GM21619 (cell line): Measurements from ENCODE around the gene HOXC10.

Experiments used
- ATAC-seq: cut with Tn5 transposase; IDR thresholded peaks from one replicate; pipeline ENCODE4 v1.9.1; 2021; ENCODE audit not compliant: unreplicated experiment

HOXC10 gene

DNA sequence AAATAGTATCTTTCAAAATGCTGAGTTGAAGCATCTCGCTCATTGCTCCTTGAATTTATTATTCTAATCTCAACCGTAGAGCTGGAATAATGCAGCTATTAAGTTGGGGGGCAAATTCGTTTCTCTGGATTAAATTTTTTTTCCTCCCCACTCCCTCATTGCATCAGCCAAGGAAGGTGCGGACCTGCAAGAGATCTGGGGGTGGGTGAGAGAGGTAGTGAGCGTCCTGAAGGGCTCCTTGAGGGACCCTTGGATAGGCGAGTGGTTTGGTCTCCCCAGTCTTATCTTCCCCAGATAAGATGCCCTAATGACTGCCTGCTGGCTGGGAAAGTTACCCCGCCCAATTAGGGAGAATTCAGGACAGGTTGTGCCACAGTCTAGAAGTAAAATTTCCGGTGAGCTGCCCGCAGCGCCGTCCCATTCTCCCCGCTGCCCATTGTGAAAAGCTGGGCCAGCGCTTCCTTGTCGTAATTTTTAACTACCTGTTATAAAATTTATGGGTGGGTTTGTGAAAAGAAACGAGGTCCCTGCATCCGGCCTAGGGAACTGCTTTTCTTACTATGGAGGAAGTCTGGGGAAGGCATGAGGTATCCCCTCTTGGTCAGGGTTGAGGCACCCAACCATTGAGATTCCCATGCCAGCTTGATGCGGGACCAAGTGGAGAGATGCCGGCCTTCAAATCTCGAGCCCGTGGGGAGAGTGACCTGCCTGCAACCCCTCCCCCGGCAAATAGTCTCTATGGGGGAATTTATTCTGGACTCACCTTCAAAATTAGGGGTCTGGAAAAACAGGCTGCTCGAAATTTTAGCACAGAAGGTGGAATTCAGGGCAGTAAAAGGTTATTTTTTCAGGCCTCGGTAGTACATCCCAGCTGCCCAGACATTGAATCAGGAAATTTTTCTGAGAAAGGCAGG lies 30.3 kb downstream of the HOXC10 start:
- no peak for ATAC-seq

DNA sequence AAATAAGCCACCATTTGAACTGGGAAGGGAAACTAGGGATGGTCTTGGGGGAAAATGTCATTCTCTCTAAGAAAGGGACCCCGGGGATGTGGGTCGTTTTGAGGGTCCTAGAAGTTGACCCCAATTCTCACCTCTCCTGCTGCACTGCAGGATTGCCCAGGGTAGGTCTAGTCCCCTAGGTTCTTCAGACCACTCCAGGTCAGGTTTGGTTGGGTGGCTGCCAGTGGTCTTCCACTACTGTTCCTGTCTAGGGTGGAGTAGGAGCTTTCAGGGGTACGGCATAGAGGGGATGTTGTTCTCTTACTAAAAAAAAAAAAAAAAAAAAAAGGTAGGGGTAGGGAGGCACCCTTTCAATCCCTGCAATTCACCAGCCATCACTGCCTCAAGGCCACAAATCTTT lies 31.1 kb downstream of the HOXC10 start:
- ATAC-seq = no peak

DNA sequence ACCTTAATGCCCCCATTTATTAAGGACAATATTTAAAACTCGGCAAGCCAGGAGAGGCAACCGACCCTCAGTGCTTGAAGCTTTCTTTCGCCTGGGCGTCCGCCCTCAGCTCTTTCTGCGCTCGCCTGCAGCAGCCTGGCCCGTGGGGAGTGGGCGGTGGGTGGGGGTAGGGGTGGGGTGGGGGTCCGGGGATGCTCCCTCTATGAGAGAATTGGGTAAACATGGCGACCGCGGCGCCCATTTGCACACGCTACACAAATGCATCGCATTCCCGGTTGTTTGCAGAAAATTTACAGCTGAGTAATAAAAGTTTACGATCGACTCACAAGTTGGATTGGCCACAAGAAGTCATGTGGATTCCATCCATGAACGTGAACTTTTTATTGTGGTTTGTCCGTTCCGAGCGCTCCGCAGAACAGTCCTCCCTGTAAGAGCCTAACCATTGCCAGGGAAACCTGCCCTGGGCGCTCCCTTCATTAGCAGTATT lies 31.6 kb downstream of the HOXC10 start:
- no peak for ATAC-seq

DNA sequence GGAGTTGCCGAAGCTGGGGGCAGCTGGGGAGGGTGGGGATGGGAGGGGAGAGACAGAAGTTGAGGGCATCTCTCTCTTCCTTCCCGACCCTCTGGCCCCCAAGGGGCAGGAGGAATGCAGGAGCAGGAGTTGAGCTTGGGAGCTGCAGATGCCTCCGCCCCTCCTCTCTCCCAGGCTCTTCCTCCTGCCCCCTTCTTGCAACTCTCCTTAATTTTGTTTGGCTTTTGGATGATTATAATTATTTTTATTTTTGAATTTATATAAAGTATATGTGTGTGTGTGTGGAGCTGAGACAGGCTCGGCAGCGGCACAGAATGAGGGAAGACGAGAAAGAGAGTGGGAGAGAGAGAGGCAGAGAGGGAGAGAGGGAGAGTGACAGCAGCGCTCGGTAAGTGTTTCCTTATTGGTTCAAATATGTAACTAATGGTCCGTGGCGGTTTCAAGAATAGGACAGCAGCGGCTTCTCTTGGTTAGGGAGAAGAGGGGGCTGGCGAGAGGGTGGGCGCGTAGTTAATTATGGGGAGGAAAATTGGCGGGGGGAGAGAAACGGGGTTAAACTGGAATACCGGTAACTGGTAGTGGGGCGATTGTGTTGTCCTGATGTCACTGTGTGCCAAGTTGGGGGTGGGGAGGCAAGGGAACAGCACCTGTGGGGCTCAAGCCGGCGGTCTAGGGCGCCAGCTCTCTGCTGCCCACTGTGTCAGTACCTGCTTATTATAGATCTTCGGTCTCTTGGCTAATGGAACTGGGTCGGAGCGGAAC lies 32.3 kb downstream of the HOXC10 start:
- ATAC-seq = peak; percentile 19

DNA sequence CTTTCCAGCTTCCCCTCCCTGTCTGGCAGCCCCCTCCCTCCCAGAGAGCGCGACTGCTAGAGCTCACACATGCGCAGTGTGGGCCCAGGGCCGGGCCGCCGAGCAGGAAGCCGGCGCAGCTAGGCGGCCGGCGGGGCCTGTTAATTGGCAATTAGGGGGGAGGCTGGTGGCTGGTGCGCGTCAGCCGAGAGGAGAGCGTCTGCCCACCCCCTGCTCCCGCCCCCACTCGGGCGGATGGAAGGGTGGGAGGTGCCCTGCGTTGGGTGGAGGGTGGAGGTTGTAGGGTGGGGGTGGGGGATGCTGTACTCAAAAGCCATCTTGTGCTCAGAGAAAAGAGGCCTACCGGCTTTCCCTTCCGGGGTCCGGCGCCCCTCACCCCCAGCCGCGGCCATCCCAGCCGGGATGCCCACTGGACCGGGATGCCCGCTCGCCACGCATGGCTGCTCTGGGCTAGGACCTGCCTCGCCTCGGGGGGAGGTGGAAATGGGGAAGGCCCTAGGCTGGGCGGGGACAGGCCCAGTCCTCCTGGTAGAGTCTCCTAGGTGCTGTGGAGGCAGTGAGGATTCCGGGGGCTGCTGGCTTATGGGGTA lies 33.0 kb downstream of the HOXC10 start:
- ATAC-seq = peak; percentile 67

DNA sequence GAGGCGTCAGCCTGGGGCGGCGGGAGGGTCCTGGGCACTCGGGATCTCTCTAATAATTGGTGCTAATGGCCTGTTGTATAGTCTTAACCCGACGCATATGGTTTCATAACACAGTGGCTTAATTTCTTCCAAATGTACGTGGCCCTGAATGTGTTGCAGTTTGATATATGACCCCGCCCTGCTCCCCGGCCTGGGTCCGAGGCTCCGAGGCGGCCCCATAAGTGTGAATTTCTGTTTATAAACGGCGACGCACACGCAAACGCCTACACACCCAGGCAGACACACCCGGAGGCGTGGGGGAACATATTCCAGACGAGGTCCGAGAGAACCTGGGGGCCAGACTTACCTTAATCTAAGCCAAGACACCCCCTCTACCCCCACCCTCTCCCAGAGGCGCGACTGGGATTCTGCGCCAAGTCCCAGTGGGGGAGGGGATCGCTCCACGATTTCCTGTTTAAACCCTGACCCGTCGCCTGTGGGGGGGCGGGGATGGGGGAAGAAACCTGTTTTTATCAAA lies 33.6 kb downstream of the HOXC10 start:
- ATAC-seq = no peak

DNA sequence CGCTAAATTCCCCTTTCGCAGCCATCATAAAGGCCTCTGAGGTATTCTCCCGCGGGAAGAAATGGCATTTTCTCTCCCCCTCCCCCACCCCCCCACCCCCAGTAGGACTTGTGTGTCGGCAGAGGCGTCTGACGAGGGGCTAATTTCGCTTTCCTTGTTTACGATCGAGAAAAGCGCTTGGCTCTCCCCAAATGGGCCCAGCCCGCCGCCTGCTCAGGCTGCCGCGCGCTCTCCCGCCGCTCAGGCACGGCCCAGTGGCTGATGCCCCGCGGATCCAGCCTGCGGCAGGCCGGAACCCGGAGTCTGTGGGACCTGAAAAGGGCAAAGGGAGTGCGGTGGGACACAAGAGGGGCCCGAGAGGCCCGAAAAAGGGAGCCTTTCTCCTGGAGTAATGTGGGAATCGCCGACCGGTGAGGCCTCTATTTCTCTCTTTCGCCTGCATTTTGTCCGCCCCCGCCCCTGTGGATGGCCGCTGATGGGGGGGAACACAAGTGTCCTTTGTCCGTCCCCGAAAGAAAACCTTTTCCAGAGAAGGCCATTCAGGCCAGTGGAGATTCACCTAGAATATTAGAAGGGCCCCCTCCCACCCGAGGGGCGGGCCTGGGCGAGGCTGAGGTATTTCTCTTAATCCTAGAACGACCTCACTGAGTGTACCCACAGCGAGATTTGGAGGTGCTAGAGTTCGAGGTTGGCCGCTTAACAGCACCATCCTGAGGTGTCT lies 34.3 kb downstream of the HOXC10 start:
- ATAC-seq = no peak

DNA sequence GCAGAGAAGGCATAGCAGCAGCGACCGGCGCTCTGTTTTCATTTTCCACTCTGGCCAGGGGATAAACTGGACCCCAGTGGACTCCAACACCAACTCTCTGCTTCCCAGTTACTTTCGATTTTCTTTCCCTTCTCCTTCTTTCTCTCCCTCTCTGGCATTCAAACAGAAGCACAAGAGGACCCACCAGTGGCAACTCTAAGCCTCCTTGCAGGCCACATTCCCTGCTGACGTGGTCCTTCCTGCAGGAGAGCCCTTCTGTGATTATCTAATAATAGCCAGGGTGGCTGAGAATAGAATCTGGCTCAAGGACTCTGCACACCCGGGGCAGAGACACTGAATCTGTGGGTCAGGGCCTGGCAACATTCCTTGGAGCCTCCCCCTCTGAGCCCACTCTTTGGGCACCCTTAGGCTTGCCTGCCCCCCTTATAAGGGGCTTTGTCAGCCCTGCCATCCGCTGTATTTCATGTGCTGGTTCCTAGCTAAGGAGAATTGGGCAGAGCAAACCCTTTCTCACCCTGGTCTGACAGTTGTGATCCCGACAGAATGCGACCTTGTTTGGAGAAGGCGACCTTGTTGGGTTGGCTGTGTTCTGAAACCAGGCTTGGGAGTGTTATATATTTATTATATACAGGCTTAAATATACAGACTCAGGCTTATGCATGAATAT lies 35.1 kb downstream of the HOXC10 start:
- ATAC-seq = no peak

DNA sequence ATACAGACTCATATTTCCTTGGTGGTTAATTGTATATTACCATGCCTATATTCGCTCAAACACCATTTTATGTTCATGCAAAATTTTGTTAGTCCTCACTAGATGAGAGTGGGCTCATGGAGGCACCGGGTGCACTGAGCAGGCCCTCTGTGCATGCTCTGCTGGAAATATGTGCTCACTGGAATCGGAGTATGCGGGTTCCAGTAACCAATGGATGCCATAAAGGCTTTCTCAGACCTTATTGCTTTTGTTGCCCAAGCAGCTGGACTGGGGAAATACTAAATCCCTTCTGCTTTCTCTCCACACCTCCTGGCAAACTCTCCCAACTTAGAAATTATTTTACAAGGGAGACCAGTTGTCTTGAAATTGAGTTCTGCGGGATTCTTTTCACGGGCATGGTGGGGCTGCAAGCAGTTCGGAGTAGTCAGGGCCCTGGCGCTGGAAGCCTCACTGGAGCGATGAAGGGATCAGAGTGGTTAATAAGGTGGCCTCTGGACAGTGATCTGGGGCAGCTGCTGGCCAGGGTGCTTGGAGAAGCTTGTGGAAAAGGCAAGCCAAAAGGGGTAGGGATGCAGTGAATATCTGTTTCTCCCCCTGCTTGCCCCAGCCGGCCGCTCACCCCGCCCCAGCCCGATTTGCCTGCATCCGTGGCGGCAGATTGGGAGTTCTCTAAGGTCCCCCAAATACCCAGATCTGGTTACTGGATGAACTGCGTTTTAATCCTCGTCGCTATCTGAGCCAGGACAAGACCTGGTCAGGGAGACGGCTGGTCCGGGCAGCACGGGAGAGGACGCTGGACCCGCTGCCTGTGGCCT lies 35.9 kb downstream of the HOXC10 start:
- ATAC-seq = no peak

DNA sequence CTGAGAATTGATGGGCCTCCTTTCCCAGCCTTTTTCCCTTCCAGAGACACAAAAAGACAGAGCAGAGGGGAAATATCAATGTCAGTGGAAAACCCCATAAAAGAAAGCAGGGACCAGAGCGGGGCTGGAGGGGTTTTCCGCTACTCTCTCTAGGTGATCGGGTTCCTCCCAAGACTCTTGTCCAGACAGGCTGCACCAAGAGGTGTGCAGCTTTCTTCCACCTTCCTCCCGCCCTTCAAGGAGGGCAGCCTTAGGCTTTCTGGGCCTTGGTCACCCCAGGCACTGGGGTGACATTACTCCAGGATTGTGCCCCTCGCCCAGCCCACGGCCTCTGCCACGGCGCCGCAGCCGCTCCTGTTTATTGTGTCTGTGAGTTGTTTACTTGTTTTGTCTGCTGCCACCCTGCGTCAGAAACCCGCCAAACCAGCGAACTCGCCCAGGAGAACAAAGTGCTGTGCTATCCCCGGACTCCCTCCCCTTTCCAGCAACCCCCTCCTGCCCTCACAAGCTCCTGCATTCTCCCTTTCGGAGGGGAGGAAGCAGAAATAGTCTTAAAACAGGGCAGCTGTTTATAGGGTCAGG lies 36.6 kb downstream of the HOXC10 start:
- ATAC-seq = no peak

DNA sequence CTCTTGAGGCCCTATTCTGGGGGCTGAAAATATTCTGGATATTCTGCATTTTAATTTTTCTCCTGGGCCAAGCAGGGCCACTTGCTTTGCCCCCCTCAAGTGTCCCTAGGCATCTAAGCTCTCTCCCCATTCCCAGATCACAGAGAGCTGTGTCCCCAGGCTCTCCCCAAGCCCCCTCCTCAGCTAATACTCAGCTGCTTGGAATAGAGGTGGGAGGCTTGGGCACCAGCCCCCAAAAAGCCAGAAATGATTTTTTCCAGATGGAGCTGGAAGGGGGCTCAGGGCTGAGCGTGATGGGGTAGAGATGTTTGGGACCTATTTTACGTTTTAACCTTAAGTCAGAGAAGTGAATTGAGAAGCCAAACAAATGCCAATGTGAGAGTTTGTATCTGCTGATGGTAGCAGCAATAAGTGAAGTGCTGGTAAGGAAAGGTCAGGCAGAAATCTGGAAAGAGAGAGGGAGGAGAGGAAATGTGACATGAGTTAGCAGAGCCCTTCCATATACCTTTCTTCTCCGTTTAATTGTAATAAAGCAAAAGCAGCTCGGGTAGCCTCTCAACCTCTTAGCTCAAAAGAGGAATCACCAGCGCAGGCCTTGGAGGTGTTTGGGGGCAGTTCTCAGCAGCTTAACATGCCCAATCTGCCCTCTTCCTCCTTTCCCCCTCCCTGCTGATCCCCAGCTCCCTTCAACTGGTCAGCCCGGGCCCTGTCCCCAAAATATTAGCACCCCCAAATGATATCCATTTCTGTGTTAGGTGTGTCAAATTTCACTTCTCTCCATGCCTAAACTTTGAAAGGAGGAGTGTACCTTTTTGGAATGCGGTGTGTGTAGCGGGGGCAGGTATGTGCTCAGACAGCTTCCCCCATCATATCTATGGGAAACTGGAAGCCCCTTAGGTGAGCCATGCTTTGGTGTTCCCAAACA lies 38.3 kb downstream of the HOXC10 start:
- no peak for ATAC-seq

DNA sequence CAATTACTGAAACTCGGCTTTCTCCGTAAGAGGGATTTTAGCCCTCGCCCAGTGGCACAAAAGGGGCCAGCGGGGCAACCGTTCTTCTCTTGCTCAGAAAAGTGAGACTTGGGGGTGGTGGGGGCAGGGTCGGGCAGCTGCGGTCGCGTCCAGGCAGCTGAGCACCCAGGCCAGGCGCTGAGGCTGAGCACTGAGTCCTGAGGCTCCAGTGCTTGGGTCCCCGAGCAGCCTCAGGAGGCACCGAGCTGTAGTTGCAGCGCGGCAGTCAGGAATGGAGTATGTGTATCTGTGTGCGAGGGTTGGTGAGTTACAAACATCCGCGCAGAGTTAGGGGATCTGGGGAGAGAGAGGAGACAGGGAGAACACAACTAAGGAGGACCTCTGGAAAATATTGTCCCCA lies 39.2 kb downstream of the HOXC10 start:
- ATAC-seq = no peak

DNA sequence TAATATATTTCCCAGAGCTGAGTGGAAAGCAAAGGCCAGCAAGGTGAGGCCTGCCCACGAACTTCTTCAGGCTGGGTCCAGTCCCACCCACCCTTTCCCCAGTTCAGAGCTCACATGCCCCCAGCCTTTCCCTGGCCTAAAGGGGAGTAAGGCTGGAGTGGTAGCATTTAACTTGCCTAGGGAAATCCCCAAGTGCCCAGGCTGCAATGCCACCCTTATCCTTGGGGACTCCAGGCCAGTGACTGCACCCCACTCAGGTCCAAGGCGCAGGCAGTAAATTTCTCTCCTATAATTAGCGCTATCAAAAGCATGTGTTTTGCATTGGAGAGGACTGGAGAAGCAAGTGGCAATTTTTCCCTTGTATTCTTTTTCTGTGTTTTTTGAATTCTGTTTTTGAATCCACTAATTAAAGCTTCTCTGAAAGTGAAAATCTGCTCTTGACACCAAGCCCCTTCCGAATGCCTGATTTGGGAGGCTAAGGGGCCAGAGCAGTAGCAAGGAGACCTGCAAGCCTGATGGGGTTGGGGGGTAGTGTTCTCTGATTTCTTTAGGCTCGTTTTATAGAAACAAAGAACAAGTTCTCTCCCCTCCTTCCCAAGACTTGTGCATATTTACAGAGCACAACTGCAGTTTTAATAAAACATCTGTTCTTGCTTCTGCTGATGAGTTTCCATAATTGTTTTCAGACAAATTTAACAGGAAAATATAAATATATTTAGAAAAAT lies 39.8 kb downstream of the HOXC10 start:
- no peak for ATAC-seq

DNA sequence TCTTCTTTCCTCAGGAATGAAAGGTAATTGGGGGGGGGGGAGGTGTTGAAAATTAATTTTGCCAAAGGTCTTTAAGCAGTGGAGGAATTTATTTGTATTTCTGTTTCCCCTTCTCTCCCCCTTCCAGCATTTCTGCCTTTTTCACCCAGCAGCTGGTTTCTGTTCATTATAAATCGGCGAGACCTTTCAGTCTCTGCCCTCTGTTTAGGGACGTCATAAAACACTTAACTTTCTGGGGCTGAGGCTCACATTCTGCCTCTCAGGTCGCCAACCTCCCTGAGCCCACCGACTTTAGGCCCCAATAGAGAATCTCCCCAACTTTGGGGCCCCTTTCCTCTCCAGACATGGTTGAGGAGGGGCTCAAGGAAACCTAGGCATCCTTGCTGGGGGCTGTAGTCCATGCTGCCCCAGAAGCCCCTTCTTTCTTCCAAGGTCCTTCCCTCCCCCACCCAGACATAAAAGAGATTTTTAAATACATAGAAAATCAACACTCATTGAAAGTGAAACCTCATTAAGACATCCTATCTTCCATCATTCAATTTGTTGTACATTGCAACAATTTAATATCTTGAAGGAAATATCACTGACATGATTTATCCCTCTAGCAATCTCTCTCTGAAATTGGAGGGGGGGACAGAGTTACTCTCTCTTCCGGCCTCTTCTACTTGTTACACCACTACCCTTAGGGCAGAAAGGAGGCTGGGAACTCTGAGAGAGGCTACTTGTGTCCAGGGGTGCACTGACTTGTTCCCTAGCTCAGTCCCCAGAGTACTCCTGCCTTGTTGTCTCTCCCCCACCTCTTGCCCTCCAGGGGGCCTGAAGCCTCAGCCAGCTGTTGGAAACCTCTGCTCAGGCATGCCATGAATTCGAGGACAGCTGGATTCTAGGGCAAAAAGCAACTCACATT lies 40.8 kb downstream of the HOXC10 start:
- ATAC-seq = no peak

DNA sequence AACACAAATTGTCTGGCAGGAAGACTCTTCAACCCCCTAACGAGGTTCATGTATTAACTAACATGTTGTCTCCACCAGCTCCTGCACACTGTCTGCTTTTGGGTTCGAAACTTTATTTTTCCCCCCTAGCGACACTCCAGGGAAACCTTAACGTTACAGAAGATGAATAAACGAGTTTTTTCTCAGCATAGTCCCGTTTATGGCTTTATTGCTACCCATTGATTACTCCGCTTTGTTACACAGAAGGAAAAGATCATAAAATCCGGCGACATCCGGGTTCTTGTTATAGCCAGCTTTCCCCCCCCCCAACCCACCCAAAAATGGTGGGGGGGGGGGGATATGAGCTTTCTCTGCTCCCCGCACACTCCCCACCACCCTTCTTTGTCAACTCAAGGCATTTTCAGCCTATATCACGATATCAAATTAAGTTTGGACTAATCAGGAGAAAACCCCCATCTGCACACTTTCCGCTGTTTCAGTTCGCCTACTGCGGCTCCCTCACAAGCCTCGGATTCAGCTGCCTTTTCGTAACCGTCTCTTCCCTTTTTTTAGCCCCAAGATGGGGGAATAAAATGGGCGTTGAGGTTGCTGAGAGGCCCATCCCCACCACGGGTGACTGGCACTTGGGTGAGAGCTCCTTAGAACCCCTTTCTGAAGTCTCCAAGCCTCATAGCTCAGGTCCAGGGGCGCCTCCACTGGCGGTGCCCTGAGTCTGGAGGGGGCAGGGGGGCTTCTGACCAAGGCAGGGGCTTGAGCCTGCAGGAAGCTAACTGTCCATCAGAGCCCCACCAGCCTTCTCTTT lies 41.9 kb downstream of the HOXC10 start:
- no peak for ATAC-seq

DNA sequence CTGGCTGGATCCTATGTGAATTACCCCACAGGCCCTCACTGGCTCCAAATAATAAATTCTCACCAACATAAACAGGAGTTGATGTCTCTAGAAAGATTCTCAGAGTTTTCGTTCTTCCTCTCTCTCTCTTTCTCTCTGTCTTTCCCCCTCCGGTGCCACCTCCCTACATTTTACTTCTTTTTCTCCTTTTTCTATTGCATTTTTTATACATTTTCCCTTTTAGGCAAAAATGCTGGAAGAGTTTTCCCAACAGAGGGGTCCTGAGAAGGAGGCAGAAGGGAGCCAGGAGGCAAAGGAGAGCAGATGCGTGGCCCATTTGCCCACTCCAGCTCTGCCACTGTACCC lies 42.5 kb downstream of the HOXC10 start:
- ATAC-seq = no peak
